Fibroblast of lung (primary cell): ENCODE data around the gene FBXO31. TPM values are rescaled to one million over a fixed set of nuclear protein-coding genes. Genes with fewer than 3 reads are reported as not detected.
A peak's percentile ranks its signal among the peaks of the same experiment; 100 is the strongest.

Source experiments
- DNase-seq, 2 donors: peaks; one replicate each; pipeline versions ENCODE4 v3.0.0 to v3.0.0-alpha.2; 2010; ENCODE audit warnings: low read depth in 2 of 2
- H2AFZ ChIP-seq: 2 replicates; pipeline ENCODE4 v1.5.1; 2012; ENCODE audit warnings: low read length, control low read depth, inconsistent platforms
- H3K27ac ChIP-seq: 2 replicates; pipeline ENCODE4 v1.5.1; 2011; ENCODE audit warnings: low read length, control low read depth; ENCODE audit not compliant: insufficient read depth
- H3K27me3 ChIP-seq: 2 replicates; pipeline ENCODE4 v1.5.1; 2011; ENCODE audit warnings: mild to moderate bottlenecking, low read length; ENCODE audit not compliant: control insufficient read depth, insufficient read depth
- H3K36me3 ChIP-seq: 2 replicates; pipeline ENCODE4 v1.5.1; 2011; ENCODE audit warnings: low read length; ENCODE audit not compliant: control insufficient read depth, insufficient read depth
- H3K4me1 ChIP-seq: 2 replicates; pipeline ENCODE4 v1.5.1; 2011; ENCODE audit warnings: low read length; ENCODE audit not compliant: control insufficient read depth, insufficient read depth; ENCODE audit errors: extremely low read depth
- H3K4me2 ChIP-seq: 2 replicates; pipeline ENCODE4 v1.5.1; 2011; ENCODE audit warnings: low read length, control low read depth; ENCODE audit not compliant: insufficient read depth; ENCODE audit errors: extremely low read depth
- H3K4me3 ChIP-seq, 4 experiments: fragments of 200-600 bp in 1 of 4; sonication (generic) in 1 of 4; replicated peaks in 1 of 4; 2 replicates each; pipeline ENCODE4 v1.5.1; 2011 to 2016; ENCODE audit warnings: low read length in 4 of 4, low read depth in 3 of 4, mild to moderate bottlenecking in 3 of 4, control low read depth in 2 of 4, inconsistent platforms in 1 of 4, mixed read lengths in 1 of 4; ENCODE audit not compliant: insufficient read depth in 1 of 4; ENCODE audit errors: control extremely low read depth in 1 of 4
- H3K79me2 ChIP-seq: 2 replicates; pipeline ENCODE4 v1.5.1; 2012; ENCODE audit warnings: mild to moderate bottlenecking, low read length, inconsistent platforms; ENCODE audit not compliant: control insufficient read depth, insufficient read depth
- H3K9ac ChIP-seq: 2 replicates; pipeline ENCODE4 v1.5.1; 2011; ENCODE audit warnings: mild to moderate bottlenecking, low read length, control low read depth; ENCODE audit not compliant: insufficient read depth
- H3K9me3 ChIP-seq: 2 replicates; pipeline ENCODE4 v1.5.1; 2012; ENCODE audit warnings: low read depth, low read length; ENCODE audit not compliant: control insufficient read depth, insufficient read depth
- H4K20me1 ChIP-seq: 2 replicates; pipeline ENCODE4 v1.5.1; 2011; ENCODE audit warnings: low read length; ENCODE audit not compliant: control insufficient read depth, insufficient read depth; ENCODE audit errors: extremely low read depth
- EZH2 ChIP-seq: IDR thresholded peaks from 2 replicates; pipeline ENCODE4 v1.5.1; 2012; ENCODE audit warnings: low read length, control low read depth, mild to moderate bottlenecking; ENCODE audit errors: missing control alignments
- polyA plus RNA-seq, 2 donors: library from polyadenylated mRNA; depleted of rRNA in 1 of 2; stranded (reverse) in 1 of 2; unstranded in 1 of 2; fragments of >200 nt; gene quantifications; 2 replicates each; pipeline ENCODE4 v1.2.1, GENCODE V29; 2011 to 2012; ENCODE audit warnings: missing spikeins in 1 of 2
- total RNA-seq: library from RNA; depleted of rRNA; stranded (reverse); fragments of >200 nt; gene quantifications from 2 replicates; pipeline ENCODE4 v1.2.1, GENCODE V29; 2014
- TF ChIP-seq, protein P1 (sequence below), 2 donors: IDR thresholded peaks in 1 of 2; conservative IDR thresholded peaks in 1 of 2; 1 replicate in 1 of 2; 2 replicates in 1 of 2; pipeline ENCODE4 v1.5.1; 2011 to 2012; ENCODE audit warnings: low read length in 2 of 2, control low read depth in 1 of 2, inconsistent platforms in 1 of 2, low read depth in 1 of 2, mild to moderate bottlenecking in 1 of 2

FBXO31 gene
- total and polyA plus RNA-seq, 2 donors (not counting 1 experiment from before 2014, with no cell fraction given), result 17.6 to 40.3 TPM

DNA sequence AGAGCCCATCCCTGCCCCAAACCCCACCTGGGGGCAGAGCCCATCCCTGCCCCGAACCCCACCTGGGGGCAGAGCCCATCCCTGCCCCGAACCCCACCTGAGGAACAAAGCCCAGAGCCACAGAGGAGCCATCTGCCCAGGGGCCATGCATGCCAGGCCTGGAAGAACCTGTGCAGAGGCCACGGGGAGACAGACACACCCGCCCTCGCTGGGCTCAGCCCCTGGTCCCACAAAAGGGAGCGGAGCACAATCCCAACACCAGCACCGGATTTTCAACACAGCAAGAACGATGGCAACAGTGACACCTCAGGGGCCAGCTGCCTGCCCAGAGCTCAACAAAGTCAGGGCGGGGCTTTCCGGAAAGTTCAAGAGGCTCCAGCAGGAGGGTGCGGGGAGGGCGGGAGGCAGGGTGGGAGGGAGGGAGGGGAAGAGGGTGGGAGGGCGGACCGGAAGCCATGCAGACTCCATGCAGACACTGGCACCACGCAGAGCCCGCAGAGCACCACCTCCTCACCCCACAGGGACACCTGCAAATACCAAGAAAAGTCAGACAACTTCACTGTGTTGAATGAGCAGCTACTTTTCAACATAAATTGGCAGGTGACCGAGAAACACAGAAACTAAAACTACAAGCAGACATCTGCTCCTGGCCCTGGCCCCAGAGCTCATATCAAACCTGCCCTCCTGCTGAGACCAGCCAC lies 38.5 kb downstream of the FBXO31 start:
- H3K4me2 ChIP-seq, result no peak overlapping the region
- no peak overlapping the region for H3K4me3 ChIP-seq
- H4K20me1 ChIP-seq, result peaks cover 3% of the 10 kb centered on the region
- no peaks in the 10 kb centered on the region for H3K9me3 ChIP-seq
- no peak overlapping the region for H3K9ac ChIP-seq
- H3K4me1 ChIP-seq, result no peaks in the 10 kb centered on the region
- peak in 1 of 2 donors; percentile 13 for DNase-seq
- peaks cover 27% of the 10 kb centered on the region for H3K36me3 ChIP-seq
- H3K27me3 ChIP-seq, result no peaks in the 10 kb centered on the region
- no peaks in the 10 kb centered on the region for H3K79me2 ChIP-seq
- no peak overlapping the region for H2AFZ ChIP-seq
- TF ChIP-seq EZH2, result no peak
- TF ChIP-seq, protein P1, sequence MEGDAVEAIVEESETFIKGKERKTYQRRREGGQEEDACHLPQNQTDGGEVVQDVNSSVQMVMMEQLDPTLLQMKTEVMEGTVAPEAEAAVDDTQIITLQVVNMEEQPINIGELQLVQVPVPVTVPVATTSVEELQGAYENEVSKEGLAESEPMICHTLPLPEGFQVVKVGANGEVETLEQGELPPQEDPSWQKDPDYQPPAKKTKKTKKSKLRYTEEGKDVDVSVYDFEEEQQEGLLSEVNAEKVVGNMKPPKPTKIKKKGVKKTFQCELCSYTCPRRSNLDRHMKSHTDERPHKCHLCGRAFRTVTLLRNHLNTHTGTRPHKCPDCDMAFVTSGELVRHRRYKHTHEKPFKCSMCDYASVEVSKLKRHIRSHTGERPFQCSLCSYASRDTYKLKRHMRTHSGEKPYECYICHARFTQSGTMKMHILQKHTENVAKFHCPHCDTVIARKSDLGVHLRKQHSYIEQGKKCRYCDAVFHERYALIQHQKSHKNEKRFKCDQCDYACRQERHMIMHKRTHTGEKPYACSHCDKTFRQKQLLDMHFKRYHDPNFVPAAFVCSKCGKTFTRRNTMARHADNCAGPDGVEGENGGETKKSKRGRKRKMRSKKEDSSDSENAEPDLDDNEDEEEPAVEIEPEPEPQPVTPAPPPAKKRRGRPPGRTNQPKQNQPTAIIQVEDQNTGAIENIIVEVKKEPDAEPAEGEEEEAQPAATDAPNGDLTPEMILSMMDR (conservative IDR thresholded peaks at IDR 0.05 in 1 of 2, IDR thresholded peaks at IDR 0.05 in 1 of 2; ENCODE audit: low read depth in 1 of 2, low read length in 2 of 2), result no peak
- no peak overlapping the region for H3K27ac ChIP-seq

DNA sequence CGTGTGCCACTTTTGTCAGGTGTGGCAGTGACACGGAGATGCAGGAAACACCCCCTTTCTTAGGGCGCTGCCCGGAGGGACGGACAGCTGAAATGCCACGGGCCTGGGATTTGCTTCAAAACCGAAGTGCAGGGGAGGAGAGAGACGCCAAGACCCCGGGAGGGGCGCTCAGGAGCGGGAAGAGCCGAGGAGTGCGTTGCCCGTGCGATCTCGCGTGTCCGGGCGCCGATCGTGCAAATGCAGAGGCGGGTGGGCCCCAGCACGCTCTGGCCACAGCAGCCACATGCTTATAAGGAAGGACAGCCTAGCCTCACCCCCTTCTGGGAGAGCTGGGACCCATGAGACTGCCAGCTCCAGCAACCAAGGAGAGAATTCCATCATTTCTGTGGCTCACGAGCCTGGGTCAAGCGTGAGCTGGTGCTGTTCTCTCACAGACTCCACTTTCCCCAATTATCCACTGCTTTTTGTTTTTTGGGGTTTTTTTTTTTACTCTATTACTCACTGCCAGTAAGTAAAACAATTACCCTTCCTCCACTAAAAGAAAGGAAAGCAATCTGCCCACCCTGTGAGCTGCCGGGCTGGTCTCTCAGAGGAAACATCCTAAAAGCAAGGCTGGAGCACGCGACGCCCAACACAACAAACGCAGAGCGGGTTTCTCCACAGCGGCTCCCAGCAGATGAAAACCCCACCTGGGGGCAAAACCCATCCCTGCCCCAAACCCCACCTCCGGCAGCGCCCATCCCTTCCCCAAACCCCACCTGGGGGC lies 39.2 kb downstream of the FBXO31 start:
- DNase-seq, result no peak
- H2AFZ ChIP-seq, result no peak overlapping the region
- H3K27ac ChIP-seq, result no peak overlapping the region
- H4K20me1 ChIP-seq, result peaks cover 3% of the 10 kb centered on the region
- no peak overlapping the region for H3K9ac ChIP-seq
- no peaks in the 10 kb centered on the region for H3K79me2 ChIP-seq
- H3K9me3 ChIP-seq, result no peaks in the 10 kb centered on the region
- no peak overlapping the region for H3K4me2 ChIP-seq
- H3K4me3 ChIP-seq, result no peak overlapping the region
- H3K4me1 ChIP-seq, result no peaks in the 10 kb centered on the region
- H3K36me3 ChIP-seq, result peaks cover 28% of the 10 kb centered on the region
- H3K27me3 ChIP-seq, result no peaks in the 10 kb centered on the region
- TF ChIP-seq EZH2, result no peak
- TF ChIP-seq, protein P1 (conservative IDR thresholded peaks at IDR 0.05 in 1 of 2, IDR thresholded peaks at IDR 0.05 in 1 of 2; ENCODE audit: low read depth in 1 of 2, low read length in 2 of 2), result no peak

DNA sequence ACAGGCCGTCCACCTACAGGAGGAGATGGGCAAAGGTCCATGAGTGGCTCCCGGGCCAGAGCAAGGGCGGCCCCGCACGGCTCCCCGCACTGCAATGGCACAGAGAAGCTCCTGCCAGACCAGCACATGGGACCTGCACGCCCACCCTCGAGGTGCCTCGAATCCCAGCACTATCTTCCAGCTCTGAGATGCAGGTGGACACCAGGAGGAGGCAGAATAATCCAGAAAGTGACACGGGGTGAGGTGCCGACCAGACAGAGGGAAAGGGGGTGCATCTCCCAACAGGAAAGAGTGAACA lies 39.9 kb downstream of the FBXO31 start:
- no peak for DNase-seq
- Histone ChIP-seq H2AFZ (no peak overlapping the region), H3K27ac (no peak overlapping the region), H3K36me3 (peaks cover 32% of the 10 kb centered on the region), H3K27me3 (no peaks in the 10 kb centered on the region), H3K4me1 (no peaks in the 10 kb centered on the region), H3K4me3 (no peak overlapping the region), H3K9me3 (no peaks in the 10 kb centered on the region), H4K20me1 (peaks cover 3% of the 10 kb centered on the region), H3K79me2 (no peaks in the 10 kb centered on the region), H3K4me2 (no peak overlapping the region), H3K9ac (no peak overlapping the region)
- no peak for TF ChIP-seq EZH2
- TF ChIP-seq, protein P1 (conservative IDR thresholded peaks at IDR 0.05 in 1 of 2, IDR thresholded peaks at IDR 0.05 in 1 of 2; ENCODE audit: low read depth in 1 of 2, low read length in 2 of 2), result no peak
